Activated T-cell treated with anti-CD3 and anti-CD28 coated beads, Interleukin-2, amount 50 U/mL, for 24 hours (primary cell): Measurements from ENCODE around the gene PRDM10.
"Not testable (repeated sequence)": the region's sequence is repeated elsewhere in the genome, so short reads cannot be mapped to it uniquely, and the experiment has no call there.

Source experiments
- DNase-seq: peaks from one replicate; pipeline ENCODE4 v3.0.0-alpha.2; 2020
- H3K27ac Mint-ChIP-seq: 2 replicates; pipeline ENCODE4 v1.8.0; 2020; ENCODE audit warnings: mild to moderate bottlenecking, mixed read lengths
- H3K27me3 Mint-ChIP-seq: 2 replicates; pipeline ENCODE4 v1.8.0; 2020; ENCODE audit warnings: mixed read lengths
- H3K36me3 Mint-ChIP-seq: 2 replicates; pipeline ENCODE4 v1.8.0; 2020; ENCODE audit warnings: low read depth, mixed read lengths
- H3K4me1 Mint-ChIP-seq: 2 replicates; pipeline ENCODE4 v1.8.0; 2020; ENCODE audit warnings: low read depth, mixed read lengths
- H3K4me3 Mint-ChIP-seq: 2 replicates; pipeline ENCODE4 v1.8.0; 2020; ENCODE audit warnings: mild to moderate bottlenecking, moderate library complexity, mixed read lengths
- H3K9me3 Mint-ChIP-seq: 2 replicates; pipeline ENCODE4 v1.8.0; 2020; ENCODE audit warnings: mixed read lengths

The PRDM10 gene

GRCh38 chr11:130025371-130025770 is 22.7 kb upstream of the PRDM10 start:
- no peaks in the 10 kb centered on the region for H3K4me1 Mint-ChIP-seq
- H3K27me3 Mint-ChIP-seq: no peaks in the 10 kb centered on the region
- no peak overlapping the region for H3K27ac Mint-ChIP-seq
- no peak overlapping the region for H3K4me3 Mint-ChIP-seq
- no peaks in the 10 kb centered on the region for H3K36me3 Mint-ChIP-seq
- no peaks in the 10 kb centered on the region for H3K9me3 Mint-ChIP-seq
- no peak for DNase-seq

DNA sequence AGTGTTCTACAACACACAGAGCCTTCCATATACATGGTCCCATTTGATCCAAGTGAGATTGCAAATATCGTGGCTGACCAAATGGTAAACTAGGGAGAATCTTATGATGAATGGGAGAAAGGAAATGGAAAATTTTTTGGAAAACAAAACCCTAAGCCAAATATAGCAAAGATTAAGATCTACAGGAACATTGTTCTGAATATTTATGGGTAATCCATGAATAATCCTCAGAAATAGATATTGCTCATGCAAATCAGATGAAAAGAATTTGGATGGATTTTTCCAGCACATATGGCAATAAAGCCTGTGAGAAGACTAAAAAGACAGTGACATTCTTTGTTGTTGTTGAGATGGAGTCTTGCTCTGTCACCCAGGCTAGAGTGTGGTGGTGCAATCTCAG is 21.7 kb upstream of the PRDM10 start:
- H3K27me3 Mint-ChIP-seq: no peaks in the 10 kb centered on the region
- no peaks in the 10 kb centered on the region for H3K36me3 Mint-ChIP-seq
- no peak overlapping the region for H3K27ac Mint-ChIP-seq
- no peak overlapping the region for H3K4me3 Mint-ChIP-seq
- no peaks in the 10 kb centered on the region for H3K4me1 Mint-ChIP-seq
- no peak for DNase-seq
- no peaks in the 10 kb centered on the region for H3K9me3 Mint-ChIP-seq

GRCh38 chr11:130023204-130023603 is 20.6 kb upstream of the PRDM10 start:
- Mint-ChIP-seq H3K9me3 (no peaks in the 10 kb centered on the region), H3K36me3 (no peaks in the 10 kb centered on the region), H3K4me1 (no peaks in the 10 kb centered on the region), H3K4me3 (no peak overlapping the region), H3K27ac (no peak overlapping the region), H3K27me3 (no peaks in the 10 kb centered on the region)
- no peak for DNase-seq

- no peaks in the 10 kb centered on the region for H3K27me3 Mint-ChIP-seq
- H3K9me3 Mint-ChIP-seq: no peaks in the 10 kb centered on the region
- no peaks in the 10 kb centered on the region for H3K36me3 Mint-ChIP-seq
Observed at GRCh38 chr11:130022799-130023198, 20.2 kb upstream of the PRDM10 start.

DNA sequence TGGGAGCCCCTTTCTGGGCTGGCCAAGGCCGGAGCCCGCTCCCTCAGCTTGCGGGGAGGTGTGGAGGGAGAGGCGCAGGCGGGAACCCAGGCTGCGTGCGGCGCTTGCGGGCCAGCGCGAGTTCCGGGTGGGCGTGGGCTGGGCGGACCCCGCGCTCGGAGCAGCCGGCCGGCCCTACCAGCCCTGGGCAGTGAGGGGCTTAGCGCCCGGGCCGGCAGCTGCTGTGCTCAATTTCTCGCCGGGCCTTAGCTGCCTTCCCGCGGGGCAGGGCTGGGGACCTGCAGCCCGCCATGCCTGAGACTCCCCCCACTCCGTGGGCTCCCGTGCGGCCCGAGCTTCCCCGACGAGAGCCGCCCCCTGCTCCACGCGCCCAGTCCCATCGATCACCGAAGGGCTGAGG is 19.0 kb upstream of the PRDM10 start:
- not testable (repeated sequence) for H3K9me3 Mint-ChIP-seq, DNase-seq, H3K4me1 Mint-ChIP-seq, H3K4me3 Mint-ChIP-seq, H3K27ac Mint-ChIP-seq, H3K27me3 Mint-ChIP-seq, H3K36me3 Mint-ChIP-seq

More at GRCh38 chr11:130022799-130023198, 20.2 kb upstream of the PRDM10 start:
- Mint-ChIP-seq H3K4me3 (no peak overlapping the region), H3K27ac (no peak overlapping the region), H3K4me1 (no peaks in the 10 kb centered on the region)
- DNase-seq: no peak

GRCh38 chr11:130020323-130020722 is 17.7 kb upstream of the PRDM10 start:
- H3K36me3 Mint-ChIP-seq: no peaks in the 10 kb centered on the region
- no peak overlapping the region for H3K4me3 Mint-ChIP-seq
- no peaks in the 10 kb centered on the region for H3K4me1 Mint-ChIP-seq
- H3K27ac Mint-ChIP-seq: no peak overlapping the region
- no peak for DNase-seq
- H3K27me3 Mint-ChIP-seq: no peaks in the 10 kb centered on the region
- no peaks in the 10 kb centered on the region for H3K9me3 Mint-ChIP-seq

DNA sequence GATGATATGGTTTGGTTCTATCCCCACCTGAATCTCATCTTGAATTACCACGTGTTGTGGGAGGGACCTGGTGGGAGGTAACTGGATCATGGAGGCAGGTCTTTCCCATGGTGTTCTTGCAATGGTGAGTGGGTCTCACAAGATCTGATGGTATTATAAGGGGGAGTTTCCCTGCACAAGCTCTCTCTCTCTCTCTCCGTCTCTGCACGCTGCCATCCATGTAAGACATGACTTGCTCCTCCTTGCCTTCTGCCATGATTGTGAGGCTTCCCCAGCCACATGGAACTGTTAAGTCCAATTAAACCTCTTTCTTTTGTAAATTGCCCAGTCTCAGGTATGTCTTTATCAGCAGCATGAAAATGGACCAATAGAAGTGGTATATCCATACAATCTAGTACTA is 13.2 kb upstream of the PRDM10 start:
- not testable (repeated sequence) for H3K27me3 Mint-ChIP-seq, H3K4me1 Mint-ChIP-seq, H3K4me3 Mint-ChIP-seq, H3K27ac Mint-ChIP-seq, DNase-seq, H3K36me3 Mint-ChIP-seq, H3K9me3 Mint-ChIP-seq

- H3K27me3 Mint-ChIP-seq: no peaks in the 10 kb centered on the region
- H3K36me3 Mint-ChIP-seq: peaks cover 2% of the 10 kb centered on the region
- no peak overlapping the region for H3K4me3 Mint-ChIP-seq
- no peak for DNase-seq
- H3K4me1 Mint-ChIP-seq: peaks cover 14% of the 10 kb centered on the region
- H3K9me3 Mint-ChIP-seq: no peaks in the 10 kb centered on the region
- H3K27ac Mint-ChIP-seq: no peak overlapping the region
Observed at GRCh38 chr11:130008326-130008725, 5.7 kb upstream of the PRDM10 start.

DNA sequence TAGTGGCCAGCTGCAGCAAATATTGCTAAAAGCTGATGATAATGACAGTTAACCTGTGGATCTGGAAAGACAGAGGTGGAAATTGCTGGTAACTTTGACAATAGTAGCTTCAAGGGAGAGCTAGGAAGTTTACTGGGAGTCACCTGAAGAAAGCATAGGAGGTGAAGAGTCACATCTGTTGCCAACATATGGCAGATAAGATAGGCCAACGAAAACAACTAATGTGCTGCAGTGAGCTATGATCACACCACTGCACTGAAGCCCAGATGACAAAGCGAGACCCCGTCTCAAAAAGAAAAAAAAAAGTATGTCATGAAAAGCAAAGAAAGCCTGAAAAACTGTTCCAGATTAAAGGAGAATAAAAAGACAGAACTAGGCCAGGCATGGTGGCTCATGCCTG is 4.3 kb upstream of the PRDM10 start:
- Mint-ChIP-seq H3K27me3 (no peaks in the 10 kb centered on the region), H3K4me3 (no peak overlapping the region), H3K27ac (no peak overlapping the region), H3K9me3 (no peaks in the 10 kb centered on the region), H3K36me3 (peaks cover 6% of the 10 kb centered on the region), H3K4me1 (peaks cover 14% of the 10 kb centered on the region)
- no peak for DNase-seq

DNA sequence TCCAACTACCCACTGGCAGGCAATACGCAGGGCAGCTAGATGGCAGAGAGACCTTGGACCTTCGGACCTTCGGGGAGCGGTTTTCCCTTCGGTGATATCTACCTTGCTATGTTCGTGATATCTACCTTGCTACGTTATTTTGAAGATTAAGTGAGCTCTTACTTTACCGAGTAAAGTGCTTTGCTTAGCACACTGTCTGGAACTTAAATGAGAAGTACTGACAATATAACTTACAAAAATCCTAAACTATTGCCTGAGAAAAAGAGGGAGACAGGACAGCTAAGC is 1.0 kb upstream of the PRDM10 start:
- Mint-ChIP-seq H3K4me3 (peak overlapping the region; percentile 97), H3K27ac (peak overlapping the region; percentile 96), H3K9me3 (no peaks in the 10 kb centered on the region), H3K27me3 (no peaks in the 10 kb centered on the region), H3K36me3 (peaks cover 18% of the 10 kb centered on the region), H3K4me1 (peaks cover 36% of the 10 kb centered on the region)
- DNase-seq: no peak

DNA sequence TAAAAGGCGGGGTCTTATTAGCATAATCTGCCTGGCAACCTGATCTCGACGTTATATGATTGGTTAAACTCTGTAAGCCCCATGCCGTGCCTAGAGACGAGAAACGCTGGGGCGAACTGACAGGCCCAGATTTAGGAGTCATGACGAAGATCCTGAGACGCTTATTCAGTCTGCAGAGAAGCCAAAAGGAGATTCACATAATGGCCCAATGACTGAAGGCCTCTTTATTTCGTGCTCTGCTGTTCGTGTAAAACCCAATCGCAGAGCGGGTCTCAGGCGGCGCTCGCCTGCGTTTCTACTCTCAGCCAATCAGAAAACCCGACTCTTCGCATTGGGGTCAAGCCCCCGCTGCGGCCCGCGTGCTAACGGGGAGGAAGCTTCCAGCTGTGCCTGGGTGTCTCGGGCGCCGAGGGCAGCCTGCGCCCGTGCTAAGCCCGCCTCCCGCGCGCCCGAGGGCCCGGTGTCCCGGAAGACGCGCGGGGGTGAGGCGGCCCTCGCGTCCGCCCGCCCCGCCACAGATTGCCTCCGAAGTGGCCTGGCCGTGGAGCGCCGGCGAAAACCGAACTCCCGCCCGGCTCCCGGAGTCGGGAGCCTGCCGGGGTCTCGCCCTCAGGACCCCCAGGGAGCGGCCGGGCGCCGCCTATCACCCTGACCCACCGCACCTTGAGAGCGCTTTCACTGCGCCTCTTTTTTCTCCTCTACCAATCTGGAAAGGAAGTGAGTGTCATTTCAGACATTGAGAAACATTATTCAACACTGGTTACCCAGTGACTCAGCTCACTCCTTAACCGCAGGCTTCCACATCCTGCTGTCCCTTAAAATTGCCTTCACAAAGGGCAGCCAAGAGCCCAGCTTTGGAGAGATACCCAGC is 446 bp upstream of the PRDM10 start:
- H3K27ac Mint-ChIP-seq: peak overlapping the region; percentile 100
- peaks cover 42% of the 10 kb centered on the region for H3K4me1 Mint-ChIP-seq
- H3K27me3 Mint-ChIP-seq: no peaks in the 10 kb centered on the region
- no peaks in the 10 kb centered on the region for H3K9me3 Mint-ChIP-seq
- peak; percentile 89 for DNase-seq
- H3K4me3 Mint-ChIP-seq: peak overlapping the region; percentile 97
- H3K36me3 Mint-ChIP-seq: peaks cover 18% of the 10 kb centered on the region

GRCh38 chr11:130001461-130002351 is 929 bp downstream of the PRDM10 start:
- Mint-ChIP-seq H3K9me3 (no peaks in the 10 kb centered on the region), H3K27ac (peak overlapping the region; percentile 95), H3K4me3 (peak overlapping the region; percentile 97), H3K27me3 (no peaks in the 10 kb centered on the region), H3K4me1 (peaks cover 44% of the 10 kb centered on the region), H3K36me3 (peaks cover 25% of the 10 kb centered on the region)
- DNase-seq: no peak

GRCh38 chr11:130000552-130001176 is 2.0 kb downstream of the PRDM10 start:
- Mint-ChIP-seq H3K27ac (peak overlapping the region; percentile 95), H3K27me3 (no peaks in the 10 kb centered on the region), H3K36me3 (peaks cover 31% of the 10 kb centered on the region), H3K4me1 (peaks cover 46% of the 10 kb centered on the region), H3K9me3 (no peaks in the 10 kb centered on the region), H3K4me3 (peak overlapping the region; percentile 89)
- DNase-seq: no peak

DNA sequence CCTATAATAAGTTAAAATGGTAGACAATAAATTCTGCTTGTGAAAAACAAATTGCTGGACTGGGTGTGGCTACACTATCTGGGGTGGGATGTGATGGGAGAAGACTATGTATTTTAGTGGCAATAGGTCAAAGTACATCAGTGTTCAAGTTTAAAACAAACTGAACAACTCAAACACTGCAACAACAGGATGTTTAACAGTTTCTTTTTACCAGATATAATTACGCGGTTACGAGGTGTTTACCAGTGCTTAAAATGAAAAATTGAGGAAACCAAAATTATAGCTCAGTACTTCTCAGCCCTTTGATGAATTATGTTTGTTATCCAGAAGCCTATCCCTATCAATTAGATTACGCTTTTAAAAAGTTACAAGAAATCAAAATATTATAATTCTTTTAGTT is 3.2 kb downstream of the PRDM10 start:
- peaks cover 41% of the 10 kb centered on the region for H3K4me1 Mint-ChIP-seq
- peaks cover 37% of the 10 kb centered on the region for H3K36me3 Mint-ChIP-seq
- no peak overlapping the region for H3K27ac Mint-ChIP-seq
- no peak for DNase-seq
- no peak overlapping the region for H3K4me3 Mint-ChIP-seq
- no peaks in the 10 kb centered on the region for H3K27me3 Mint-ChIP-seq
- no peaks in the 10 kb centered on the region for H3K9me3 Mint-ChIP-seq

DNA sequence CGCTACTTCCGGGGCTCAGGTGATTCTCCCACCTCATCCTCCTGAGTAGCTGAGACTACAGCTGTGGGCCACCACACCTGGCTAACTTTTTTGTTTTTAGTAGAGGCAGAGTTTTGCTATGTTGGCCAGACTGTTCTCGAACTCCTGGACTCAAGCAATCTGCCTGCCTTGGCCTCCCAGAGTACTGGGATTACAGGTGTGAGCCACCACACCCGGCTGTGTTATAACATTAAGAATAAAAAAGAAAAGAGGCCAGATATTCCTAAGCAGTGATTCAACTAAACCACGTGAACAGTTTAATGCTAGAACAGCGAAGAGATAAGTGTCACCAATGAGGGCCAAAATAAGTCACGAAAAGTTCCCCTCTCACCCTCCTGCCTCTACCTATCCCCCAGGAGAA is 3.7 kb downstream of the PRDM10 start:
- H3K4me1 Mint-ChIP-seq: peaks cover 38% of the 10 kb centered on the region
- DNase-seq: no peak
- H3K9me3 Mint-ChIP-seq: no peaks in the 10 kb centered on the region
- H3K27ac Mint-ChIP-seq: no peak overlapping the region
- no peak overlapping the region for H3K4me3 Mint-ChIP-seq
- H3K36me3 Mint-ChIP-seq: peaks cover 37% of the 10 kb centered on the region
- H3K27me3 Mint-ChIP-seq: no peaks in the 10 kb centered on the region
